AG04449 (cell line): ENCODE results near the gene MGME1.

Experiments used
- CTCF ChIA-PET: fragments of 350-600 bp; formaldehyde crosslinking; extraction: SDS; loops from one replicate; lab custom pipeline; 2021; ENCODE audit warnings: antibody characterized with exemption; lab: Yijun Ruan, JAX
- POLR2A ChIA-PET: fragments of 400-600, 350-600 bp; formaldehyde crosslinking; extraction: SDS; loops from one replicate; lab custom pipeline; 2020; ENCODE audit warnings: antibody characterized with exemption, inconsistent platforms; lab: Yijun Ruan, JAX
- DNase-seq: peaks from one replicate; pipeline ENCODE4 v3.0.0-alpha.2; 2010; ENCODE audit warnings: low read depth, low spot score
- H3K4me3 ChIP-seq: 2 replicates; pipeline ENCODE4 v1.5.1; 2011; ENCODE audit warnings: low read depth, mild to moderate bottlenecking, control low read depth, low read length
- TF ChIP-seq, protein P1 (sequence below): IDR thresholded peaks from one replicate; pipeline ENCODE4 v1.5.1; 2011; ENCODE audit warnings: mild to moderate bottlenecking, moderate library complexity, low read length, control low read depth, inconsistent platforms; ENCODE audit not compliant: insufficient read depth; ENCODE audit errors: missing control alignments

MGME1 gene

DNA sequence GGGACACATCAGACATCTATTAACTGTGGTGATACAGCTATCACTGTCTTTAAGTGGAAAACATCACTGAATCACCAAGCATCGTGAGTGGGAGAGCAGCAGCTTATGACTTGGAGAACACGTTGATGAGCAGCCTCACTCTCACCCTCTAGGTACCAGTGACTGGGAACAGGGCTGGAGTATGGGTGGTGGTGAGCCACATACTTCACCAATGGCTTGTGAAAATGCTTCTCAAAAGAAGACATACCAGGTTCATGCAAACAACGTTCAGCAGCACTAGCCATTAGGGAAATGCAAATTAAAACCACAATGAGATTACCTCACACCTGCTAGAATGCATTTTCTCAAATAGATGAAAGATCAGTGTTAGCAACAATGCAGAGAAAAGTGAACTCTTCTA, 25.5 kb upstream of the MGME1 start:
- H3K4me3 ChIP-seq, result no peak overlapping the region
- ChIA-PET CTCF (interaction anchor here (1.3 to 1.9 kb wide), 2 partner anchors 9 to 13 kb away, joined by 3 to 8 read pairs; no protein-coding TSS in a partner anchor), POLR2A (interaction anchor here (1.0 kb wide), 1 partner anchor 9 kb away, joined by 3 read pairs; no protein-coding TSS in a partner anchor)
- no peak for DNase-seq
- TF ChIP-seq, protein P1, sequence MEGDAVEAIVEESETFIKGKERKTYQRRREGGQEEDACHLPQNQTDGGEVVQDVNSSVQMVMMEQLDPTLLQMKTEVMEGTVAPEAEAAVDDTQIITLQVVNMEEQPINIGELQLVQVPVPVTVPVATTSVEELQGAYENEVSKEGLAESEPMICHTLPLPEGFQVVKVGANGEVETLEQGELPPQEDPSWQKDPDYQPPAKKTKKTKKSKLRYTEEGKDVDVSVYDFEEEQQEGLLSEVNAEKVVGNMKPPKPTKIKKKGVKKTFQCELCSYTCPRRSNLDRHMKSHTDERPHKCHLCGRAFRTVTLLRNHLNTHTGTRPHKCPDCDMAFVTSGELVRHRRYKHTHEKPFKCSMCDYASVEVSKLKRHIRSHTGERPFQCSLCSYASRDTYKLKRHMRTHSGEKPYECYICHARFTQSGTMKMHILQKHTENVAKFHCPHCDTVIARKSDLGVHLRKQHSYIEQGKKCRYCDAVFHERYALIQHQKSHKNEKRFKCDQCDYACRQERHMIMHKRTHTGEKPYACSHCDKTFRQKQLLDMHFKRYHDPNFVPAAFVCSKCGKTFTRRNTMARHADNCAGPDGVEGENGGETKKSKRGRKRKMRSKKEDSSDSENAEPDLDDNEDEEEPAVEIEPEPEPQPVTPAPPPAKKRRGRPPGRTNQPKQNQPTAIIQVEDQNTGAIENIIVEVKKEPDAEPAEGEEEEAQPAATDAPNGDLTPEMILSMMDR, result no peak

DNA sequence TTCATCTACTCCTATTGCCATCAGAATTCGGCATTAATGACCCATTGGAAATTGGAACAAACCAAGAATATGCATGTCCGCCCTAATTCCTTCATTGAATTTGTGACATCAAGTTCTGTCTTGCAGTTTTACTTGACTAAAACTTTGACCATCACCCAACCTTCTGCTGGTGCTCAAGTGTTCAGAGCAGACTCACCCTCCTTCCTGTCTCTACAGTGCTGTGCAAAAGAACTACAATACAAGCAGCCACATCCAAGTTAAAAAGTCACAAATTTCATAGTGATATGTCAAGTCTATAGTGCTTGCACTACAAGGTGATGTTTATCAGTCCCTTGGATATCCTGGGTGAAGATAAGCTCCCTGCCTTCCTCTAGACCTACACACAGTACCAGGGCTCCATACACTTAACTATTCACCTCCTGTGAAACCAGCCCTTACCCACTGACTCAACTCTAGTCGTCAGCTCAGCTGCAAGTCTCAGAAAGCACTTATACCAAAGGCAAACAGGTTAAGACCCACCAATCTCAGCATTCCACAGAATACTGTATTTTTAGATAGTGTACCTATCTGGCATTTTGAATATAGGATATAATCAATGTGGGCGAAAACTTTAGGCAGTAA, 23.9 kb upstream of the MGME1 start:
- TF ChIP-seq, protein P1, result no peak
- ChIA-PET CTCF (interaction anchor here (1.6 to 16.0 kb wide), 4 partner anchors 7 to 334 kb away, joined by 4 to 167 read pairs (median 9); no protein-coding TSS in a partner anchor), POLR2A (no interaction called here)
- no peak overlapping the region for H3K4me3 ChIP-seq
- no peak for DNase-seq

DNA sequence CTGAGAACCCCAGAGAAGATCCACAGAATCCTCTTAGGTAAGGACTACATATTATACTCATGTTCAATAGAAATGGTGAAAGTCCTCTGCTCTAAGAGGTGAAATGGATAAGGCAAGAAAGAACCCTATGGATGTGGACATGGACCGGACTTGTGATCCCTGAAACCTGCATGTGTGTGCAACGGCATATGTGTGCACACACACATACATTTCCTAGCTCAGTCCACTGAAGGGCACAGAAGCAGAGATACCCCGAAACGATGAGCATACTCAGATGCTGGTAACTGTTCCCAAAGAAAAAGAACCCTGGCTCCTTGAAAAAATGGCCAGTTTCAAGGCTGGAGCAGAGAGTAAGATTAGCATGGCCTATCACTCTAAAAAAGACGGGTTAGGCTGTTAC, 22.8 kb upstream of the MGME1 start:
- TF ChIP-seq, protein P1, result no peak
- H3K4me3 ChIP-seq, result no peak overlapping the region
- POLR2A ChIA-PET, result no interaction called here
- no peak for DNase-seq
- CTCF ChIA-PET, result interaction anchor here (0.6 to 16.0 kb wide), 5 partner anchors 8 to 335 kb away, joined by 3 to 167 read pairs (median 8); no protein-coding TSS in a partner anchor

DNA sequence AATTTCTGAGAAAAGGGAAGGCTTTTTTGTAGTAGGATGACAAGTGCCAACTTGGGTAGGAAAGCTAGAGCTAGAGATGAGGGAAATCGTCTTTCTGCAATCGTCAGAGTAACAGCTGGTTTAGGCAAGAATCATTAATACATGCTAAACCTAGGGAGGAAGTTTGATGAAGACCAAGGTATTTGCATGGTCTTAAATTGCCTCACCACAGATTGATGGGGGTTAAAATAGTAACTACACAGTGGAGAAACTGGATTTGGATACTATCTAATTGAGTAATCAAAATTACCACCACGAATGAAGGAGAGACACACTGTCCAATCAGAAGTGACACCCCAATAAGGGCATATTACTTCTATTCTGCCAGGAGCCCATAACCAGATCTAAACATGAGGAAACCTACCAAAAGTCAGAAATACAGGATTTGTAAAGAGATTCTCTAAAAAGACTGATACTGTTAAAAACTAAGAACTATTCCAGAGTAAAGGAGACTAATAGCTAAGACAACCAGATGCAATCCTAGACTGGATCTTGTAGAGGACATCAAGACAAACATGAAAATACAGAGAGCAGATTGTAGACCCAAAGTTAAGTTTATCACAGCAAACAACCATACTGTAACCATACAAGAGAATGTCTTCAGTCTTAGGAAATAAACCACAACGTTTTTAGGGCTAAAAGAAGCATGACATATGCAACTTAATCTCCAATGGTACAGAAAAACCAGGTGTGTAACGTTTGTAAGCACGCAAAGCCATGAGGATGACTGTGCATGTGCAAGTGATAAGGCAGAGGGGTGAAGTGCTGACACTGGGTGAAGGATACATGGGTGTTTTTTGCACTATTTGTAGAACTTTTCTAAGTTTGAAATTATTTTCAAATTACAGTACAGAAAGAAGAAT, 22.0 kb upstream of the MGME1 start:
- no peak overlapping the region for H3K4me3 ChIP-seq
- DNase-seq, result no peak
- POLR2A ChIA-PET, result no interaction called here
- CTCF ChIA-PET, result interaction anchor here (0.8 to 16.0 kb wide), 5 partner anchors 9 to 336 kb away, joined by 4 to 167 read pairs (median 8); no protein-coding TSS in a partner anchor
- TF ChIP-seq, protein P1, result no peak

DNA sequence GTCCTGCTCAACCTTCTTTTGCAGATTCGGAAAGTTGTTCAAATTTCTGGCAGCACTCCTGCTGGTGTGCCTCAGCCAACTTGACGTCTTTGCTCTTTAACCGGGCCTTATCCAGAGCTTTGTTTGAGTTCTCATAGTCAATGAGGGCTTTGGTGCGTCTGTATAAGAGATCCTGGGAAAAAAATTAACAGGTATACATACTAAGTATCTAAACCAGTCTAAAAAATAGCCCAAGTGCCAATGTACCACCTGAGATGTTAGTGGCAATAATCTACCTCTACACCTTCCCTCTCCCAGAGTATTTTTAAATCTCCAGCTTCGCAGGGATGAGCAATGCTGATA, 21.4 kb upstream of the MGME1 start:
- H3K4me3 ChIP-seq, result no peak overlapping the region
- DNase-seq, result no peak
- CTCF ChIA-PET, result interaction anchor here (0.8 to 16.0 kb wide), 5 partner anchors 10 to 48 kb away, joined by 4 to 167 read pairs (median 6); no protein-coding TSS in a partner anchor
- TF ChIP-seq, protein P1, result no peak
- POLR2A ChIA-PET, result no interaction called here

DNA sequence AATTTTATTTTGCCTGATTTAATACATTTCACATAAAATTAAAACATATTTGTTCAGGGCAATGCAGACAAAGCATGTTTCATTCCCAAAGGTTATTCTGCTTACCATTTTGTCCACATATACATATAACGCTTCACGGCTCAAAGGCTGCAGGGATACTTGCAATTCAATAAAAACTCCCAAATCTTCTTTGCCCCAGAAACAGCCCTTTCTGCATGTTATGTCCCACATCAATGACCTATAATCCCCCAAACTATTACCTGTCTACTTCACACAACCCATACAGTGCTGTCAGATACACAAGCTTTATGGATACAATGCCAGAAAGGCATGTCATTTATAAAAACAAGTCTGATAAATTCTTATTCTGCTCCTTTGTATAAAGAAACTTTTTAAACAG, 20.4 kb upstream of the MGME1 start:
- POLR2A ChIA-PET, result no interaction called here

More for the DNA sequence above, 20.4 kb upstream of the MGME1 start:
- H3K4me3 ChIP-seq, result no peak overlapping the region
- TF ChIP-seq, protein P1, result no peak
- CTCF ChIA-PET, result interaction anchor here (0.7 to 16.0 kb wide), 8 partner anchors 9 to 266 kb away, joined by 3 to 167 read pairs (median 4); no protein-coding TSS in a partner anchor
- no peak for DNase-seq
